Coronary artery (tissue), 2 donors: ENCODE results near the gene SMAD3.

Experiments used
- DNase-seq: peaks from one replicate; pipeline ENCODE4 v3.0.0-alpha.2; 2017; ENCODE audit warnings: low spot score
- H3K27ac ChIP-seq, 2 donors: fragments of 200-600 bp; sonication (generic); one replicate each; pipeline ENCODE4 v1.5.1; 2016 to 2019
- H3K4me3 ChIP-seq: fragments of 200-600 bp; sonication (generic); 2 replicates; pipeline ENCODE4 v1.5.1; 2016; ENCODE audit warnings: mild to moderate bottlenecking, moderate library complexity
- CTCF ChIP-seq: fragments of 200-600 bp; sonication (generic); IDR thresholded peaks from one replicate; pipeline ENCODE4 v1.5.1; 2019; ENCODE audit warnings: antibody characterized with exemption

Gene SMAD3

GRCh38 chr15:67164401-67164791 is 99.0 kb downstream of the SMAD3 start:
- TF ChIP-seq CTCF, result no peak
- H3K4me3 ChIP-seq, result no peak overlapping the region
- peak overlapping the region; percentile 21 to 60 for H3K27ac ChIP-seq
- no peak for DNase-seq

GRCh38 chr15:67164811-67165253 is 99.4 kb downstream of the SMAD3 start:
- DNase-seq, result no peak
- peak overlapping the region; percentile 21 to 60 for H3K27ac ChIP-seq
- peak; percentile 16 for TF ChIP-seq CTCF

GRCh38 chr15:67165254-67166253 is 100.2 kb downstream of the SMAD3 start:
- Histone ChIP-seq H3K27ac (peak overlapping the region; percentile 41 to 60), H3K4me3 (peak overlapping the region; percentile 0)
- DNase-seq, result no peak
- TF ChIP-seq CTCF, result no peak

More at GRCh38 chr15:67164811-67165253, 99.4 kb downstream of the SMAD3 start:
- H3K4me3 ChIP-seq, result no peak overlapping the region

DNA sequence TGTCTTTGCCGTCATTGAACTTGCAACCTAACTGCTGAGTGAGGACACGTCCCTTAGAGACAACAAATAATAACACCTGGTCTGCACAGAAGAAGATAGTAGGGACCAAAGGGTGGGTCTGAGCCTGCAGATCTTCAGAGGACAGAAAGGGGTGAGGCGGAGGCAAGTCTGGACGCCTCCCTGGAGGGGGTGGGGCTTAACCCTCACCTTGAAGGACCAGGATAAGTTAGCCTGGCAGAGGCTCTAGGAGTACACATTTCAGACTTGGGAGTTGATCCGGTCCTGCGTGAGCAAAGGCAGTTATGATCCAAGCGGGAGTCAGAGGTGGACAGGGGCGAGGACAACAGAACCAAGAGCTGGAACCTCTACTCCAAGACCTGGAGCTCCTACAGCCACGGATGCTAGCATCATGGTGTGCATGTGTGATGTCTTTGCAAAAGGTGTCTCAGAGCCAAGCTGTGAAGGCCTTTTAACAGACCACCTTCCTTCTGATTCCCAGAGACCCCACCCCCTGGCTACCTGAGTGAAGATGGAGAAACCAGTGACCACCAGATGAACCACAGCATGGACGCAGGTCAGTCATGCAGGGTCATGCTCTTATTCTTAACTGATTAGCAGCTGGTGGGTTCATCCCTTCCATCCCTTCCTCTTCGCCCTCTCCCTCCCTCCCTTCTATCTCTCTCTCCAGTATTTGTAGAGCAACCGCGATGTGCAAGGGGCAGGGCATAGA is 101.0 kb downstream of the SMAD3 start:
- DNase-seq, result no peak
- TF ChIP-seq CTCF, result no peak
- Histone ChIP-seq H3K27ac (peak overlapping the region; percentile 8 to 41), H3K4me3 (no peak overlapping the region)

- TF ChIP-seq CTCF, result no peak
- H3K4me3 ChIP-seq, result no peak overlapping the region
- DNase-seq, result no peak
- H3K27ac ChIP-seq, result no peak overlapping the region
Measured at GRCh38 chr15:67167091-67167490, 101.7 kb downstream of the SMAD3 start.

- H3K27ac ChIP-seq, result no peak overlapping the region
- DNase-seq, result no peak
- TF ChIP-seq CTCF, result no peak
- H3K4me3 ChIP-seq, result no peak overlapping the region
Measured at GRCh38 chr15:67168694-67169093, 103.3 kb downstream of the SMAD3 start.
